Activated CD8-positive, alpha-beta T cell treated with anti-CD3 and anti-CD28 coated beads, Interleukin-2, amount 10 ng/mL, durations not matched to agents 7 days and 5 days (primary cell): ENCODE data around the gene APOBR. TPM values are rescaled to one million over a fixed set of nuclear protein-coding genes. Genes with fewer than 3 reads are reported as not detected.
A peak's percentile ranks its signal among the peaks of the same experiment; 100 is the strongest.

Experiments used
- ATAC-seq: fragments of 150-1000 bp; cut with Tn5 transposase; one replicate; pipeline ENCODE4 v1.10.0; 2021; ENCODE audit warnings: moderate library complexity
- CTCF ChIA-PET: fragments of 350-600 bp; sonication (Branson Sonifier 250); formaldehyde crosslinking; loops from one replicate; lab custom pipeline; 2021; ENCODE audit warnings: antibody characterized with exemption; lab: Charles Lee
- POLR2A ChIA-PET: fragments of 350-600 bp; sonication (Branson Sonifier 250); formaldehyde crosslinking; loops from one replicate; lab custom pipeline; 2021; ENCODE audit warnings: antibody characterized with exemption; lab: Charles Lee
- DNase-seq: peaks from one replicate; pipeline ENCODE4 v3.0.0-alpha.2; 2020
- H3K27ac Mint-ChIP-seq: one replicate; pipeline ENCODE4 v1.8.0; 2021; ENCODE audit warnings: mild to moderate bottlenecking, mixed read lengths
- H3K27me3 Mint-ChIP-seq: one replicate; pipeline ENCODE4 v1.8.0; 2021; ENCODE audit warnings: low read depth, mixed read lengths
- H3K36me3 Mint-ChIP-seq: one replicate; pipeline ENCODE4 v1.8.0; 2021; ENCODE audit warnings: low read depth, mixed read lengths
- H3K4me1 Mint-ChIP-seq: one replicate; pipeline ENCODE4 v1.8.0; 2021; ENCODE audit warnings: low read depth, mixed read lengths
- H3K4me3 Mint-ChIP-seq: one replicate; pipeline ENCODE4 v1.8.0; 2021; ENCODE audit warnings: mild to moderate bottlenecking, mixed read lengths
- H3K9me3 Mint-ChIP-seq: one replicate; pipeline ENCODE4 v1.8.0; 2022; ENCODE audit warnings: mixed read lengths; ENCODE audit not compliant: insufficient read depth
- total RNA-seq, 2 experiments: library from RNA; stranded (reverse); gene quantifications; one replicate each; pipeline ENCODE4 v1.2.3, GENCODE V29; 2021

APOBR gene
- total RNA-seq, 2 experiments from 2014 or later, result 32.2 to 33.2 TPM

- Mint-ChIP-seq H3K27me3 (no peaks in the 10 kb centered on the region), H3K27ac (peak overlapping the region; percentile 99), H3K4me3 (peak overlapping the region; percentile 93), H3K36me3 (peaks cover 53% of the 10 kb centered on the region), H3K4me1 (peaks cover 57% of the 10 kb centered on the region), H3K9me3 (no peaks in the 10 kb centered on the region)
- POLR2A ChIA-PET, result interaction anchor here (0.6 to 1.4 kb wide), 4 partner anchors 131 to 332 kb away, joined by 3 to 6 read pairs (median 4); partner anchors contain the start of gene ATXN2L
- ATAC-seq (no peak), DNase-seq (peak; percentile 36)
- CTCF ChIA-PET, result interaction anchor here (0.9 to 1.4 kb wide), 3 partner anchors 12 to 59 kb away, joined by 3 to 5 read pairs (median 3); no protein-coding TSS in a partner anchor
Observed at GRCh38 chr16:28491230-28491969, 3.0 kb upstream of the APOBR start.

GRCh38 chr16:28491970-28492474 is 2.4 kb upstream of the APOBR start, which contains the start of gene CLN3:
Gene CLN3, minus strand, starts transcription at chr16:28492074. Its CDS starts 315 bp downstream, at chr16:28491759.
- POLR2A ChIA-PET, result interaction anchor here (1.0 to 3.1 kb wide), 4 partner anchors 62 to 332 kb away, joined by 3 to 10 read pairs (median 4); partner anchors contain the start of genes ATXN2L and SGF29
- H3K27me3 Mint-ChIP-seq, result no peaks in the 10 kb centered on the region
- CTCF ChIA-PET, result interaction anchor here (0.9 to 1.4 kb wide), 3 partner anchors 12 to 58 kb away, joined by 3 to 5 read pairs (median 3); no protein-coding TSS in a partner anchor
- H3K4me1 Mint-ChIP-seq, result peaks cover 63% of the 10 kb centered on the region
- ATAC-seq, result peak; percentile 77
- H3K9me3 Mint-ChIP-seq, result no peaks in the 10 kb centered on the region
- peak within 1 kb of the TSS; percentile 99 for H3K27ac Mint-ChIP-seq
- DNase-seq, result peak; percentile 95
- peak within 1 kb of the TSS; percentile 93 for H3K4me3 Mint-ChIP-seq
- H3K36me3 Mint-ChIP-seq, result peaks cover 55% of the 10 kb centered on the region

GRCh38 chr16:28492511-28492910 is 1.9 kb upstream of the APOBR start:
- POLR2A ChIA-PET, result interaction anchor here (1.0 to 3.1 kb wide), 4 partner anchors 62 to 331 kb away, joined by 3 to 10 read pairs (median 4); partner anchors contain the start of genes ATXN2L and SGF29
- ATAC-seq, result no peak
- peak overlapping the region; percentile 99 for H3K27ac Mint-ChIP-seq

GRCh38 chr16:28495098-28495793 is 803 bp downstream of the APOBR start:
- no peak for DNase-seq
- H3K4me1 Mint-ChIP-seq, result peaks cover 59% of the 10 kb centered on the region
- peak overlapping the region; percentile 93 for H3K4me3 Mint-ChIP-seq
- ChIA-PET CTCF (interaction anchor here (2.2 kb wide), 1 partner anchor 8 kb away, joined by 9 read pairs; no protein-coding TSS in a partner anchor), POLR2A (interaction anchor here (1.2 to 3.1 kb wide), 4 partner anchors 8 to 427 kb away, joined by 3 to 13 read pairs (median 7); partner anchors contain the start of gene SGF29)
- ATAC-seq, result no peak
- H3K9me3 Mint-ChIP-seq, result no peaks in the 10 kb centered on the region
- H3K36me3 Mint-ChIP-seq, result peaks cover 55% of the 10 kb centered on the region
- peak overlapping the region; percentile 99 for H3K27ac Mint-ChIP-seq
- H3K27me3 Mint-ChIP-seq, result no peaks in the 10 kb centered on the region

More at GRCh38 chr16:28492511-28492910, 1.9 kb upstream of the APOBR start:
- CTCF ChIA-PET, result interaction anchor here (0.9 to 1.4 kb wide), 2 partner anchors 11 to 16 kb away, joined by 3 to 5 read pairs; no protein-coding TSS in a partner anchor
- Mint-ChIP-seq H3K9me3 (no peaks in the 10 kb centered on the region), H3K27me3 (no peaks in the 10 kb centered on the region), H3K36me3 (peaks cover 56% of the 10 kb centered on the region), H3K4me3 (peak overlapping the region; percentile 93), H3K4me1 (peaks cover 63% of the 10 kb centered on the region)
- DNase-seq, result no peak

GRCh38 chr16:28495795-28496749 is 1.6 kb downstream of the APOBR start:
- Mint-ChIP-seq H3K36me3 (peaks cover 58% of the 10 kb centered on the region), H3K4me3 (peak overlapping the region; percentile 93), H3K27ac (peak overlapping the region; percentile 99), H3K9me3 (no peaks in the 10 kb centered on the region), H3K4me1 (peaks cover 55% of the 10 kb centered on the region), H3K27me3 (no peaks in the 10 kb centered on the region)
- ChIA-PET CTCF (interaction anchor here (2.2 kb wide), 1 partner anchor 8 kb away, joined by 9 read pairs; no protein-coding TSS in a partner anchor), POLR2A (interaction anchor here (1.2 kb wide), 1 partner anchor 17 kb away, joined by 3 read pairs; no protein-coding TSS in a partner anchor)
- DNase-seq (no peak), ATAC-seq (no peak)

GRCh38 chr16:28496844-28497243 is 2.4 kb downstream of the APOBR start:
- CTCF ChIA-PET, result no interaction called here
- peaks cover 53% of the 10 kb centered on the region for H3K4me1 Mint-ChIP-seq
- no peak for ATAC-seq
- DNase-seq, result no peak
- H3K27ac Mint-ChIP-seq, result peak overlapping the region; percentile 99
- no peaks in the 10 kb centered on the region for H3K9me3 Mint-ChIP-seq
- H3K4me3 Mint-ChIP-seq, result peak overlapping the region; percentile 93
- peaks cover 50% of the 10 kb centered on the region for H3K36me3 Mint-ChIP-seq
- POLR2A ChIA-PET, result no interaction called here
- no peaks in the 10 kb centered on the region for H3K27me3 Mint-ChIP-seq

GRCh38 chr16:28497386-28497785 is 2.9 kb downstream of the APOBR start:
- peaks cover 53% of the 10 kb centered on the region for H3K4me1 Mint-ChIP-seq
- ATAC-seq (no peak), DNase-seq (no peak)
- CTCF ChIA-PET, result no interaction called here
- no peaks in the 10 kb centered on the region for H3K9me3 Mint-ChIP-seq
- H3K27me3 Mint-ChIP-seq, result no peaks in the 10 kb centered on the region
- peaks cover 48% of the 10 kb centered on the region for H3K36me3 Mint-ChIP-seq
- POLR2A ChIA-PET, result no interaction called here
- peak overlapping the region; percentile 99 for H3K27ac Mint-ChIP-seq
- H3K4me3 Mint-ChIP-seq, result peak overlapping the region; percentile 93

GRCh38 chr16:28497861-28498599 is 3.6 kb downstream of the APOBR start:
- no peaks in the 10 kb centered on the region for H3K9me3 Mint-ChIP-seq
- H3K36me3 Mint-ChIP-seq, result peaks cover 48% of the 10 kb centered on the region
- POLR2A ChIA-PET, result no interaction called here
- peaks cover 51% of the 10 kb centered on the region for H3K4me1 Mint-ChIP-seq
- peak overlapping the region; percentile 99 for H3K27ac Mint-ChIP-seq
- no peak for DNase-seq
- CTCF ChIA-PET, result no interaction called here
- H3K27me3 Mint-ChIP-seq, result no peaks in the 10 kb centered on the region
- no peak for ATAC-seq
- H3K4me3 Mint-ChIP-seq, result no peak overlapping the region

- Mint-ChIP-seq H3K27ac (peak overlapping the region; percentile 3), H3K27me3 (no peaks in the 10 kb centered on the region), H3K36me3 (peaks cover 47% of the 10 kb centered on the region), H3K9me3 (no peaks in the 10 kb centered on the region), H3K4me3 (no peak overlapping the region), H3K4me1 (peaks cover 43% of the 10 kb centered on the region)
- DNase-seq, result no peak
- no peak for ATAC-seq
- ChIA-PET CTCF (no interaction called here), POLR2A (no interaction called here)
Observed at GRCh38 chr16:28498666-28499381, 4.4 kb downstream of the APOBR start.

- no peak for DNase-seq
- POLR2A ChIA-PET, result no interaction called here
- H3K27ac Mint-ChIP-seq, result peak overlapping the region; percentile 57
Observed at GRCh38 chr16:28499854-28500253, 5.4 kb downstream of the APOBR start.

More at GRCh38 chr16:28499854-28500253, 5.4 kb downstream of the APOBR start:
- no peak overlapping the region for H3K4me3 Mint-ChIP-seq
- CTCF ChIA-PET, result no interaction called here
- no peaks in the 10 kb centered on the region for H3K27me3 Mint-ChIP-seq
- no peak for ATAC-seq
- peaks cover 43% of the 10 kb centered on the region for H3K36me3 Mint-ChIP-seq
- H3K4me1 Mint-ChIP-seq, result peaks cover 33% of the 10 kb centered on the region
- H3K9me3 Mint-ChIP-seq, result no peaks in the 10 kb centered on the region
